ENCODE measurements around the gene PRRG1.
"Not testable (repeated sequence)": the region's sequence is repeated elsewhere in the genome, so short reads cannot be mapped to it uniquely, and the experiment has no call there.

- TF ChIP-seq CTCF (IDR thresholded peaks at IDR 0.05; ENCODE audit: low read depth, low read length); MYC (IDR thresholded peaks at IDR 0.05; ENCODE audit: low read depth, low read length); POLR2A (IDR thresholded peaks at IDR 0.05; ENCODE audit: extremely low read depth, insufficient read length): not testable (repeated sequence)
These were observed 149.2 kb downstream of the PRRG1 start for GRCh38 chrX:37498323-37498722.

Data from NB4 (cell line).